GM21390 (cell line): ENCODE measurements around the gene INAFM2.

ENCODE experiments used
- ATAC-seq: cut with Tn5 transposase; IDR thresholded peaks from one replicate; pipeline ENCODE4 v1.9.1; 2021; ENCODE audit not compliant: unreplicated experiment

The INAFM2 gene

GRCh38 chr15:40305281-40305680 is 18.2 kb upstream of the INAFM2 start:
- no peak for ATAC-seq

- no peak for ATAC-seq
Observed at GRCh38 chr15:40306371-40306770, 17.1 kb upstream of the INAFM2 start.

DNA sequence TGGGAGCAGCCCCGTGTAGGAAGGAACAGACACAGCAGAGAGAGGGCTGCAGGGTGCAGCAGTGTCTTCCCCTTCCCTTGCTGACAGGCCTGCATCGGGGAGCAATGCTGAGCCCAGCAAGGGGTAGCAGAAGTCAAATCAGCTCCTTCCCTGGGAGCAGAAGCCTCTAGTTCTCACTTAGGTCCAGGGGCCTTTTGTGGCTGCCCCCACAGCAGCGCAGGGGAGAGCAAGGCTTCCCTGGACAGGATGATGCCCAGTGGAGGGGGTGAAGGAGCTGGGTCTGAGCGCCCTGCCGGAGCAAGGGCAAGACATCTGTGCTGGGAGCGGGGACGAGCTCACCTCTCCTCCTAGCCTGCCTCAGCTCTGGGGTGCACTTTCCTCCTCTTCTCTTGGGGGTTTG is 16.6 kb upstream of the INAFM2 start:
- no peak for ATAC-seq

DNA sequence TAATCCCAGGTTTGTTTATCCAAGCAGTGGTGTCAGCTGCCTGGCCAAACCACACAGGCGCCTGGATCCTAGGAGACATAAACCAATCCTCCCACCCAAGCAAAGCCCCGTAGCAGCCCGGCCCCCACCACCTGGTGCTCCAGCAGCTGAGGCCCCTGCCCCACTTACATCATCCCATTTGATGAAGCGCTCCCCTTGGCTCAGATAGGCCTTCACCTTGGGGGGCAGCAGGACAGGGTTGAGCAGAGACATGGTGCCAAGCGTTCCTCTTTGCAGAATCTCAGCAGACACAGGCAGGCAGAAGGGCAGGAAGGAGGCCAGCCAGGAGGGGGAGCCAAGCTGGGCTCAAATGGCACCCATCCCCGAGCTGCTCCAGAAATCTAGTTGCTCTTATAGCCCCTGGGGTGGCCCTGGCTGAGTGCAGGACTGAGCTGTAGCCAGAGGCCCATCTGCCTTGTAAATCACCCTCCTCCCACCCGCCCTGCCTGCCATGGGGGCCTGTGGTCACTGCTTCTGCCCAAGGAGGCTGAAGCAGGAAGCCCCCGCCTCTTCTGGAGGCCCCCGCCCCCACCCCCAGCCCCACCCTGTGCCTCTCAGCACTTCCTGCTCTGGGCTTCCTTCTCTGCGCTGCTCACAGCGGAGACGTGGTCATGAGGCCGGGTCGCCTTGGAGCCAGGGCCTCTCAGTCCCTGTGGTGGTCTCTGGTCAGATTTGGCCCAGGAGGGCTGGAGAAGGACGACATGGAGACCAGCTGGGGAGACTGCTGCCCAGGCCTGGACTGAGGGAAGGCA is 15.9 kb upstream of the INAFM2 start, which contains the start of gene PLCB2:
PLCB2 (minus strand) TSS at position 515 of the 791 bp plus-strand sequence; CDS start at position 252, 263 bp downstream.
- peak; percentile 52 for ATAC-seq

GRCh38 chr15:40309344-40309862 is 14.1 kb upstream of the INAFM2 start:
- ATAC-seq: no peak

GRCh38 chr15:40310001-40310959 is 13.2 kb upstream of the INAFM2 start:
- no peak for ATAC-seq

GRCh38 chr15:40310993-40311392 is 12.5 kb upstream of the INAFM2 start:
- ATAC-seq: no peak

DNA sequence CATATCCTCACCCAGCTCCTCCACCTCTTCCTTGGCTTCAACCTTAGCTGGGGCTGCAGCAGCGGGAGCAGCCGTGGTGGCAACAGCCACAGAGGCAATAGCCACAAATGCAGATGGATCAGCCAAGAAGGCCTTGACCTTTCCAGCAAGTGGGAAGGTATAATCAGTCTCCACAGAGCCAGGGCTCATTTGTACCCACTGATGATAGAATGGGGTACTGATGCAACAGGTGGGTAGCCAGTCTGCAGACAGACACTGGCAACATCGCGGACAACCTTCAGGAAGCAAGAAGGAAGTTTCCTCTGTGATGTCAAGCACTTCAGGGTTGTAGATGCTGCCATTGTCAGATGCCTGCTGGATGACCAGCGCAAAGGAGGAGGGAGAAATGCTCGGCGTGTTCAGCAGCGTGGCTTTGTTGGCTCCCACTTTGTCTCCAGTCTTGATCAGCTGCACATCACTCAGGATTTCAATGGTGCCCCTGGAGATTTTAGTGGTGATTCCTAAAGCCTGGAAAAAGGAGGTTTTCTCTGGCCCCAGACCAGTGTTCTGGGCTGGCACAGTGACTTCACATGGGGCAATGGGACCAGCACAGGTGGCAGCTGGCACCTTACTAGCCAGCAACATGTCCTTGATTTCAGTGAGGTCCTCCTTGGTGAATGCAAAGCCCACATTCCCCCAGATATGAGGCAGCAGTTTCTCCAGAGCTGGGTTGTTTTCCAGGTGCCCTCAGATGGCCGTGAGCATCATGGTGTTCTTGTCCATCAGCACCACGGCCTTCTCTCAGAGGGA is 10.9 kb upstream of the INAFM2 start:
- no peak for ATAC-seq

DNA sequence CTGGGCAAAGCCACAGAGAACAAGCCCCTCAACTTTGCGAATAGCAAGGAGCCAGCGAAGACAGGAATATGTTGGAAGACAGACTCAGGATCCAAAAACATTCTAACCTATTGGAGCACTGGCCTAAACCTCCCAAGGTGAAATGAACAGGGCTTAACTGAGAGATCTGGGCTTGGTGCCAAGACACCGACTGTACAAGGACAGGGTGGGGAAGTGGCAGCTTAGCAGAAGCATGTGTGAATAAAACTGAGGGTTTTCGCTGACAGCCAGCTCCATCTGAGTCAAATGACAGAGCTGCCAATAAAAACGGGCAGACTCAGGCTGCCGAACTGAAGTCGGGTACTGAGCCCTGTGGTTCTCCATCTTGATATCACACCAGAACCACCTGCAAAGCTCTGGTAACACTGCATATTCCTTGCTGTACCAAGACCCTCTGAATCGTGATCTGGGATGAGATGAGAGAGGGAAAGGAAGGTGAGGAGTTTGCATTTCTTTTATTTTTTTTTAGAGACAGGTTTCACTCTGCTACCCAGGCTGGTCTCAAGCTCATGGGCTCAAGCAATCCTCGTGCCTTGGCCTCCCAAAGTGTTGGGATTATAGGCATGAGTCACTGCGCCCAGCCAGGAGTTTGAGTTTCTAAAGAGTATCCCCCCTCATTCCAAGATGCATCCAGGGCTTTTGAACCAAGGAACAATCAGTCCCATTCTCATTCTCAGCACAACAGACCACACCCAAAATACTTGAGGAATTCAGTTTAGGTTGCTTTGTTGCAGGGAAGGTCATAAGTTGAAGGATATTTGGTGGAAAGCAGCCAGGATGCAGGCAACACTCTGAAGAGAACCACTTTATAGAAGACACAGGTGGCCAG is 9.7 kb upstream of the INAFM2 start:
- no peak for ATAC-seq

DNA sequence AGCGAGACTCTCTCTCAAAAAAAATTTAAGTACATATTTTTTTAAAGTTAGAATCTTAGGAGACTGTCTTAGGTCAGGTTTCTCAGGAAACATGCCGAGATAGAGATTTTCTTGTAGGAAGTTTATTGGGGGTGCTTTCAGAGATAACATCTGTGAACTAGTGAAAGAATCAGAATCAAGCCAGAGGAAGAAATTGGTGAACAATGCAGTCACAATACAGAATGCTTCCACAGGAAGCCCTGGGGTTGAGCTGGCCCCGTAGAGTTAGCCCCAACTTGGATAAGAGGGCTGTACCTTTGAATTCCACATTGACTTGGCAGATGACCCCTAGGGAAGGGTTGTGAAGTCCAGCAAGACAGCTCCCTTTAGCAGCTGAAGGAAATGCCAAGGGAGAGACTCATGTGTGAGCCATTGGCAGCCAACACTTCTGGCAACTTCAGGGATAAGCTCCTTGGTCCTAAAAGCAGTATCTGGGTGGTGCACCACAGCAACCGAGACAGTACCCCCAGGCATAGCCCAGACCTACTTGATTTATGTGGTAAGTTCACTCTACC is 8.7 kb upstream of the INAFM2 start:
- ATAC-seq: no peak

GRCh38 chr15:40316931-40317330 is 6.6 kb upstream of the INAFM2 start:
- ATAC-seq: no peak

- no peak for ATAC-seq
Observed at GRCh38 chr15:40317580-40317979, 5.9 kb upstream of the INAFM2 start.

- ATAC-seq: no peak
Observed at GRCh38 chr15:40320409-40320808, 3.1 kb upstream of the INAFM2 start.

DNA sequence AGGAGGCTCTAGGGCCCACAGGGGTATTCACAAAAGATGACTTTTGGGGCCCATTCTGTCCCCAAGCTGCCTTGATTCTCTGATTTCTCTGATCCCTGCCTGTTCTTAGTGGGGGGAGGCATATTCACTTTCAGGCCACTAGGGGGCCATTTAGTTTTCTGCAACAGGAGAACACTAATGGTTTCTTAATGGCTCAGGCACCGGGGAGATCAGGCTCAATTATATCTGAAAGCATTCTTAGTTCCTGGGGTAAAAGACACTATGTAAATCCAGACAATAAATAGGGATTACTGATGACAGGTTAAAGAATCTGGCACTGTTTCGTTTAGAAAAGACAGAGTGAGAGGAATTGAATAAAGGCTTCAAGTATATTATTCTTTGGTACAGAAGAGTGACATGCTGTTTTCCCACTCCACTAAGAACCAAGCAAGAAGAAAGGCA is 2.5 kb upstream of the INAFM2 start:
- no peak for ATAC-seq

- no peak for ATAC-seq
Observed at GRCh38 chr15:40322531-40323238, 807 bp upstream of the INAFM2 start.

- peak; percentile 4 for ATAC-seq
Observed at GRCh38 chr15:40323953-40324937, 753 bp downstream of the INAFM2 start.

DNA sequence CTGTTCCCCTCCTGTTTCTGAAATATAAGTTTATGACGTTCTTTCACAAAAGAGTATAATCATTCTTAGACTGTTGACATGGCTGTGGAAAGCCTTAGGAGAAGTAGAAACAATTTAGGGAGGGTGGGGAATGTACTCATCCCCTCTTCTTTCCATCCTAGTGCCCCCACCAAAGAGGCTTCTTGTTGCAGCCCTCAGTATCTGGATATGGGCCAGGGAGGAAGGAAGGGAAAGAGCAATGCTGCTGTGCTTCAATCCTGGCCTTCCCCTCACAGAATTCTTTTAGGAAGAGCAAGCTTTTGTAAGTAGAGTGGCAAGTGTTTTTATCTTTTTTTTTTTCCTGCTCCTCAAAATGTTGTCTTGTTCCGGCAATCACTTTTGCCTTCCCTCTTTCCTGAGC is 1.7 kb downstream of the INAFM2 start:
- no peak for ATAC-seq

GRCh38 chr15:40325700-40326099 is 2.2 kb downstream of the INAFM2 start:
- ATAC-seq: no peak
